GM03348 (cell line): ENCODE results near the gene DAPK1.

Experiments used
- DNase-seq: peaks from one replicate; pipeline ENCODE4 v3.0.0; 2012; ENCODE audit warnings: low spot score

DAPK1 gene

DNA sequence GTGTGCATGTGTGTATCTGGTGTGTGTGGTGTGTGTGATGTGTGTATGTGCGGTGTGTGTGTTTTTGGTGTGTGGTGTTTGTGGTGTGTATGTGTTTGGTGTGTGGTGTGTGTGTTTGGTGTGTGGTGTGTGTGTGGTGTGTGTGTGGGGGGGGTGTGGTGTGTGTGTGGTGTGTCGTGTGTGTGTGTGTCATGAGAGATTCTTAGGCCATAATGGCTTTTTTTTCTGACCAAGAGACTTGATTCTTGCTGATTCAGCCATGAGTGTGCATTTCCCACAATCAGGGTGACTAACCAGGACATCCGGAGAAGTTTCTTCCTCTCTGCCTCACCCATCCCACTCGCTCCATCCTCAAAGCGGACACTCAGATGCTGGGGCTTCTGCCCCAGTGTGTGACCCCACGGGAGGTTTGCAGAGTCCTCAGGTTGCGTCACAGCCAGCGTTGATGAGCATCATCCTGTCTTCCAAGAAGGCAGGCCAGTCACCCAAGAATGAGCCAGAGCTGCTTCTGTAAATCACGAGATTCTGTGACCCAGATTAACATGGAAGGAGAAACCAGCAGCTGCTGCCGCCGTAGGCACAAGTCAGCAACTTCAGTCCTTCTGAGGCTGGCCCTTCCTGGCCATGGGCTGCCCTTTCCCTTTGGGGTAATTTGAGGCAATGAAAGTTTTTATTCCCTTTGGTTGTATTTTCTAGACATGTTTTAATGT is 215.8 kb downstream of the DAPK1 start:
- DNase-seq, result peak; percentile 89

DNA sequence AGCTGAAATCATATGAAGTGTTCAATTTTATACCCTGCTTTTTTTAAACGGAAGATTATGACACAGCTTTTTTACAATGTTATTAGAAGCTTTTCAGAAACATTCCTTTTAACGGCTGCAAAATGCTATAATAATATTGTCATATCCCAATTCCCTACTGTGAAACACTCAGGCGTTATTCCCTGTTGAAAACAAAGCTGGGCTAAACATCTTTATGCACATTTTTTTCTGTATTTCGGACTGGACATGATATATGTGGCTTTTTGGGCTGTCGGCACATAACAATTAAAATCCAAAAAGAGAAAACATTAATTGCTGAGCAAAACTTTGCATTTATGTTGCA is 216.3 kb downstream of the DAPK1 start:
- peak; percentile 17 for DNase-seq

DNA sequence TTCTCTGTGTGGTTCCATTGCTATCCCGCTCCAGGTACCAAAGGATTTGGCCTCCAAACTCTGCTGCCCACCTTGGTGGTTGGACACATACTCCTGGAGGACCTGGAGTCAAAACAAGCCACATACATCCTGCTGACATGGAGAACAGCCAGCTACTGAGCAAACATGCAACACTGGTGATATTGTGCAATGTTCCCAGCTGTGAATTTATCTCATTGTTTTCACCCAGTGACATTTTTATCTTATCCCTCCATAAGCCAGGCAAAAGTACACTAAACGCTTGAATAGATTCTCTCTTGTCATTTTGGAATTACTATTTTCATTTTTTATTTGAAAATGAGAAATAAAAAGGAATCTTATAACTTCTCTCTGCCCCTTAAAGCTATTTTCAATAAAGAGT is 217.2 kb downstream of the DAPK1 start:
- peak; percentile 70 for DNase-seq

DNA sequence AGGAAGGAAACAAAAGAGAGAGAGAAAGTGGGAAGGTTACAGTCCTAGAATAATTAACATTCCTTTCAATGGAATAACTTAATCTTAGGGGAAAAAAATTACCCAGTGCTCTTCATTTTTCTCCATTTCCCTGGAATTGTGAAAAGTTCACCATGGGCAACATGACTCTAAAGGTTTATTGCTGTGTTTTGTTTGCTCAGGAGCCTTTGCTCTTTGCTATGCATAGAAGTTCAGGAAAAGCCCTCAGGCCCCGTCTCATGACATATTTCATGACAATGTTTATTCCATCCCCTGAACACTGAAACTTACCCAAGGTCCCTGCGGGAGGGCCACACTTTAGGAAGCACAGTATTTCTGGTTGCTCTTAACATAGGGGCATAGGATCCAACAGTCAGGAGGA is 218.5 kb downstream of the DAPK1 start:
- DNase-seq, result peak; percentile 13

DNA sequence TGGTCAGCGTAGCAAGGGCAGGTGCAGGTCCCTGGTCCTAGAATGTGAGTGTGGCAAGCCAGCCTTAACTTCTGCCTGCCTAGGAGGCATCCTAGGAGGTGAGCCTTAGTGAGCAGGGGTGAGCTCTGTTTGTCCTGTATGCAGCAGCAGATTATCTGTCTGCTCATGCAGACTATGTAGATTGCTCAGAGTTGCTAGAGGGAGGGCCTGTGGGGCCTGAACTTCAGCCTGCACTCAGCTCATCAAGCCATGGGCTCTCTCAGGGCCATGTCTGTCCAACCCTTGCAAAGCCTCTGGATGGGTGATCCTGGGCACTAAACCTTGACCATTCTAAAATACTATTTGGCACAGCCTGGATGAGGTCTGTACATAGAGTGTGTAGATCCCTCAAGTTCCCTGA is 219.8 kb downstream of the DAPK1 start:
- DNase-seq, result no peak

DNA sequence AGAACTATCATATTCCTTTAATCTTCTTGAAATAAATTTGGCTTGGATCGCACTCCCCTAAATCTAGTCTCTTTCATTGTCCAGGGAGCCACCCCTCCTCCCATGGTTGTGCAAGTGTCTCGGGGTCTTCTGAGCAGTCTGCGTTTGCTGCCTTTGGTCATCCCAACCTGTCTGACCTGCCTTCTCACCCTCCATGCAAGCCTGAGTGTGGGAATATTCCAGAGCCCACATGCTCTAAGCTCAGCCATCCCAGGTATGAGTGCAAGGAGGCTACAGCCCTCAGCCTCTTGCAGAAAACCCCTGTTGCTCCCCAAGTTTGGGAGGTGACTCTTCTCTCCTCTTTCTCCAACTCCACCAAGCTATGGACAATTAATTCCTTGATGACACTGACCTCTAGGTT is 220.6 kb downstream of the DAPK1 start:
- DNase-seq, result no peak

DNA sequence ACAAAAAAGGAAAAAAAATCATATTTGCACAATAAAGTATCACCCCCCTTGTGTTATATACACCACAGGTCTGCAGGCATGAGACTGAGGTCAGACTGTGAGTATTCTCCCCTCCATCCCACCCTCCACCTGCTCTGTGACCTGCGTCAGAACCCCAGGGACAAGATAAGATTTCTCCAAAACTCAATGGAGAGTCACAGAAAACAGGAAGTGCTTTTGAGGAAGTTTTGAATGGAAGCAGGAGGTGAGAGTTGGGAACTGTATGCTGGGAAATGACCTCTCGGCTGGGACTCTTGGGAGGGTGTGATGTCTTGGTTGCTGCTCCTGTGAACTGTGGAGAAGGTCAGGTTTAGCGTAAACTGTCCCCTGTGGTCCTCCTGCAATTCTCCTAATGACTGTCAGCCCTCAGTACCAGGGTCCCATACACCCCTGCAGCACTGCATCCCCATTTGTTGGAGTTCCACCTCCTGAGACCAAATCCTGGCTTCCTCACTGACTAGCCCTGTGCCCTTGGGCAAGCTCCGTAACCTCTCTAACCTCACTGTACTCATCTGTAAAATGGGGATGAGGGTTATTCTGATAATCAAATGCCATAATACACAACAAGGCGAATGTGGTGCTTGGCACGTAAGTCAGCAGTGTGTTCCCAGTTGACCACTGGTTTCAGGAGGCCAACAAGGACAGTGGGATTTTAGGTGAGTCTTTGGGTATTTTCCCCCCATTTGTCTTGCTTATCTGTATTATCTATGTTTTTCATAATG is 221.4 kb downstream of the DAPK1 start:
- DNase-seq, result no peak

DNA sequence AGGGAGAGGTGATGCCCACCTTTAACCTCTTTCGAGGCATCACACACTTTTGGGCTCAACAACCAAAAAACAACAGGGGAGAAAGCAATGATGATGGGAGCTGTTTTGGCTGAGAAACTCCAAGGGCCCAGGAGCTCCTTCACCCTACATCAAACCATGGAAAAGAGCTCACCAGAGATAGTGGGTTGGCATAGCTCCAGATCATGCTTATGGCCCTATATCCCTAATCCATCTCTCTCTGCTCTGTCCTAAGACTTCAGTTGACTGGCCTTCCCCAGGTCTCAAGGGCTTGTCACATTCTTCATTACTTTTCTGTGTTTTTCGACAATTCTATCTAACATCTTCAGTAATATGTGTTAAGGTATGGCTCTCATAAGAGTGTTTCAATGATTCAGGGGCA is 222.5 kb downstream of the DAPK1 start:
- no peak for DNase-seq

DNA sequence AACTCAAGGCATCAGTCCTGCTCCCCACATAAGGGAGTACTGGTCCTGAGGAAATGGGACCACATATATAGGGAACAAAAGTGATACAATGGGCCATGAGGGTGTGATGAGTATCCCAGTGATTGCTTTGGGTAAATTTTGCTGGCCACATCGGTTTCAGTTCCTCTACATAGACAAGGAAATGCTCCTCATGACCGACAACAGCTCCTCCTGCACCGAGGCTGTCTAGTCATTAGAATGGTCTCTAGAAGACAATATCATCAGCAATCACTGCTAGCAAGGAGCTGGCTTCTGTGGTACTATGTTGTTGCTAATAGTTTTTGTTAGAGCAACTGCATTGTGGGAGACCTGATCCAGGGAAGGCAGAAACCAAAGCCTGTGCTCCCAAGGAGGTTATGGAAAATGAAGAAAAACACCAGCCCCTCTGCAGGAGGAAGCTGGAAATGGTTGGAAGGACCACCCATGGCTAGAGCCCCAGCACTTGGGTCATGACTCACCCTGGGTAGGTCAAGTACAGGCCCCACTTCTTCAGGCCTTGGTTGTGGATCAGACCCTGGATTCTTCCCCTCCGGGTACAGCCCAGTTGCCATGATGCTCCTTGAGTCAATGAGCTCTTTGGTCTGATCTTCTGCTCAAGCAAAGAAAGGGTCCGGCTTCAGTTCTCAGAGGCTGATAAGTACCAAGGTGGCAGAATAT is 224.9 kb downstream of the DAPK1 start:
- DNase-seq, result no peak

DNA sequence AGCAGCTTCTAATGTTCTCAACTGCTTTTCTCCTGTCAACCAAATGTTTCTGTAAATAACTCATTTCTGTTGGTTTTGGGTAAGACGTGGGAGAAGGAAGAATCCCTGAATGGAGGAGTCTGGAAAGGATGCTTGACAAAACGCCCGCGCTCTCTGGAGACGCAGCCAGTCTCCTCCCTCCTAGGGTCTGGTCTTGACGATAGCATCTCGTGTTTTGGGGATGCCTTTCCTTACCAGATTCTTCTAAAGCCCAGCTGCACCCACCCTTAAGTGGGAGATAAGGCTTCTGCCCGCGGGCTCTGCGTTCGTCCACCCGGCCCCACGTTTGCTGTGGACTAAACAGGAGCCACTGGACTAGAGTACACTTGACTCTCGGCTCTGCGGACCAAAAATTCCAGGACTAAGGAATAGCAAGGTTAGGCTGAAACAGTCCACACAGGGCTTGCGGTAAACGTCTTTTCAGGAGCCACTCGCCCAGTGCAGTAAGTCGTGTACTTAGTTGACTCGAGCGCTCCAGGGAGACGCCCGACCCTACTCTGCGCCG is 227.8 kb downstream of the DAPK1 start:
- DNase-seq, result peak; percentile 62

DNA sequence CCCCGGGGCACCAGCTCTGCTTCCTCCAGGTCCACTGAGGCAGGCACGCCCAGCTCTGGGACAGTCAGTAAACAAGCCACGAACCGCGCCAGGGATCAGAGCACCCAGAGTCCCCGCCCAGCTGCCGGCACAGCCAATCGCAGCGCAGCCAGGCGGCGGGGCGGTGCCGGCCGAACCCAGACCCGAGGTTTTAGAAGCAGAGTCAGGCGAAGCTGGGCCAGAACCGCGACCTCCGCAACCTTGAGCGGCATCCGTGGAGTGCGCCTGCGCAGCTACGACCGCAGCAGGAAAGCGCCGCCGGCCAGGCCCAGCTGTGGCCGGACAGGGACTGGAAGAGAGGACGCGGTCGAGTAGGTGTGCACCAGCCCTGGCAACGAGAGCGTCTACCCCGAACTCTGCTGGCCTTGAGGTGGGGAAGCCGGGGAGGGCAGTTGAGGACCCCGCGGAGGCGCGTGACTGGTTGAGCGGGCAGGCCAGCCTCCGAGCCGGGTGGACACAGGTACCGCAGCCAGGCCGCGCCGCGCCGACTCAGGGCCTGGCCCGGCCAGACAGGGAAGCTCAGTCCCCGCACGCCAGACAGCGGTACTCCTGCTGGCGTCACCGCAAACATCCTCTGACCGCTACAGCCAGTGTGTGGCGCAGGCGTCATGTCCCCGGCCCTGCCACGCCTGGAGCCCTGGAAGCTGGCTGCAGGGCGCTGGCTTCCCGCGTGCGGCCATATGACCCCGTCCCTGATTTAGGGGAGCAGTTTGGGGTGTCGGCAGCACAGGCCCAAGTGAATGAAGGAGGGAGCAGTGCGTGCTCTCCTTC is 228.4 kb downstream of the DAPK1 start, which contains the start of gene CTSL:
Gene CTSL, plus strand, starts transcription at position 220 of the 810 bp plus-strand sequence. CDS start 1,485 bp downstream, outside the sequence.
- DNase-seq, result peak; percentile 97

DNA sequence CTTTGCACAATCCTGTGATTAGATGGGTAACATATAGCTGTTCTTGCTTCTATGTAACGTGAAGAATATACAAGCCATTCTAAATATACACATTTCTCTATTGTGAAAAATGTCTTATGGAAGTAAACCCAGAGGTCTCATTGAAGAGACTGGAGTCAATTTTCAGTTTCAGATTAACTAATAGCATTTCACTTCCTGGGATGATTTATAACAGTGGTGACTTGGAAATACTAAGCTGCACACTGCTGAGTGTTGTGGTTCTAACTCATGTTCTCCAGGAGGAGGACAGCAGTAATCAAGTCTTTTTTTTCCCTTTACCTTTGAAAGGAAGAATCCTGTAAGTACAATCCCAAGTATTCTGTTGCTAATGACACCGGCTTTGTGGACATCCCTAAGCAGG is 231.6 kb downstream of the DAPK1 start:
- DNase-seq, result no peak

DNA sequence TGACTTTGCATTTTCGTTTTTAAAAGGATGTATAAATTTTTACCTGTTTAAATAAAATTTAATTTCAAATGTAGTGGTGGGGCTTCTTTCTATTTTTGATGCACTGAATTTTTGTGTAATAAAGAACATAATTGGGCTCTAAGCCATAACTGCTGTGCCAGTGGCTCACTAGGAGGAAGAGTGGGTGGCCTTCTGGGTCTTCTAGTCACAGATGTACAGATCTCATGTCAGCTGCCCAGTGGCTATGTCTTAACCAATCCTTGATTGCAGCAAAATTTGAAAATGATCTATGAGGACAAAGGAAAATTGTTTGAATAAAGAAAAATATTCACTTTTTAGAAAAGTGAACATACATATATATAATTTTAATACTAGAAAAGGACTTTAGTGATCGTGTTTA is 233.7 kb downstream of the DAPK1 start:
- DNase-seq, result no peak

DNA sequence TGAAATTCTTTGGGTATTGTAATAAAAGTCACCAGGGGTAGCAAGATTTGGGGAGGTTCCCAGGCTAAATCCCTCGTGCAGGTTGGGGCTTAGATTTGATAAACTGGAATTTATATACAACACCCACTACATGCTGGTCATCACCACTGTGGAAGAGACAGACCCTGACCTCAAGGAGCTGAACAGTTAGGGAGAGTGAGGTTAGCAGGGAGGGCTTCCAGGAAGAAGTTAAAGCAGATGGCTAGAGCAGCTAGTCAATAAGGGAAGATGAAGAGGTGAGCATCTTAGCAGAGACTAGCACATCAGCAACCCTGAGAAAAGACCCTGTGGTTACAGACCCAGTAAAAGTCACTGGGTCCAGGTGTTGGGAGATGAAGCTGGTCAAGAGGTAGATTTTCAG is 234.7 kb downstream of the DAPK1 start:
- no peak for DNase-seq

DNA sequence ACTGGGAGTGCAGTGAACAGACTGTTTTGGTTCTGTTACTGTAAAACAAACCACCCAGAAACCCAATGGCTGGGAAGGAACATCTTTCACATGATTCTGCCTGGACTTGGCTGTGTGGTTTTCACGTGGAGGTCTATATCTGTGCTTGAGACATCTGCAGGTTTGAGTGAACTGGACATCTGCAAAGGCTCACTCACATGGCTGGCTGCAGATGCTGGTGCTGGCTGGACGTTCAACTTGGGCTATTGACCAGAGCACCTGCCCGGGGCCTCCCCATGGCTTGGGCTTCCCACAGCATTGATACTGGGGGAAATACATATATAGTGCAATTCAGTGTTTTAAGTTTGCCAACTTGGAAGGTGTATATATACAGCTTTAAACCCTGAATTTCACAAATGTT is 235.1 kb downstream of the DAPK1 start:
- no peak for DNase-seq

DNA sequence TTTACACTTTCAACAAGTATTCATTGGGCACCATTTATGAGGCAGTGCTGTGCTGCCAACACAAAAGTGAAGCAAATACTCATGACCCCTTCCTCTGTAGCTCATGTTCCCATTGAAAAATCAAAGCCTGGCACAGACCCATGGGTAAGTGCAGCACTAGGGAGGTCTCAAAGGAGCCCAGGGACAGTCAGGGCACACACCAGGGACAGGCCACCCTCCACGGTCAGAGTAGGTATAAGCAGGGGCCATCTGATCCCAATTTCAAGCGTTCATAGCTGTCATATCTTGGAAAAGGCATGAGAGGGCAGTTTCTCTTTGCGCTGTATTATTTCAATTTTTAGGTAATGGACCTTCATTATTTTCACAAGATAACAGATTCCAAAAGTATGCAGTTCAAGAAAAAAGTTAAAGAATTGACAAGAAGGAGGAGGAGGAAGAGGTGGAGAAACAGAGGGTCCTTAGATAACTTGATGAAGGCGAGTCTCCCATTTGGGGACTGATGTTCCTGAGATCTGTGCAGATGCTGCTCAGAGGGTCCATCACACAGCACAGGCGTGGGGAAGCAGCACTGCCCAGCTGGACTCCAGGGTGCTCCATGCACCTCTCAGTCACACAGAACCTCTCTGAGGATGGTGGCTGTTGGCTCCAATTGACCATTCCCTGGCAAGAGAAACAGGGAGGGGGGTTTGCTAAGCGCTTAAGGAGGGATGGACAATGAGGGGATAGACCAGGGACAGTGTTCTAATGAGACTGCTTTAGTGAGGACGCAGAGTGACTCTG is 235.8 kb downstream of the DAPK1 start:
- DNase-seq, result no peak

DNA sequence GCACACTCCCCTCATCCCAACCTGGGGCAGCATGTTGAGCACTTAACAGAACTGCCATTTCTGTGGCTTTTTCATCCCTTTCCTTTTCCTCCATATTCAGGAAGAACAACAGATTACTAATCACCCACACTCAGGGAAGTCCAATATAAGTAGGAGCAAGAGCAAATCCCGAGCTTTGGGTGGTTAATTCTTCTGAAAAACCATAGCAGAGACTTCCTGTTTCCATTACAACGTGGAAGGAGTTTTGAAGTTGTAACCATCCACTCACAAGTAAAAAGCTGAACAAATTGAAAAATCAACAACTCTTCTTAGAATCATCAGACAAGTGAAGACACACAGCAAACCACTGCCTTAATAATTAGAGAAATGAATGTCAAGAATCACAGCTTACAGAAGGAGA is 236.4 kb downstream of the DAPK1 start:
- no peak for DNase-seq

DNA sequence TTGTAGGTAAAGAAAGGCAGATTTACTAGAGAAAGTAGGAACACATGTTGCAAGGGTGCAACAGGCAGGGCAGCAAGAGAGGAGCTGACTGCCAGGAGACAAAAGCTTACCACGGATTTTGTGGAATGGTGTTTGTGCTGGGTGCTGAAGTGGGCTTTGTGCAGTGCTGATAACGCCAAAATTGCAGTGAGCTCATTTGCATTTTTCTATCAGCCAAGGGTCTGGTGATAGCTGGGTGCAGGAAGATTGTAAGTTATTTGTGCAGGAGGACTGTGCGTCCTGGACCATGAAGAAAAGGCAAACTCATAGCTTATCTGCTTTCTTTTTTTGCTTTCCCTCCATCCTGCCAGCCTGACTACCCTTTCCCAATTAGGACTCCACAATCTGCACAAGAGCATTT is 241.9 kb downstream of the DAPK1 start:
- DNase-seq, result no peak

DNA sequence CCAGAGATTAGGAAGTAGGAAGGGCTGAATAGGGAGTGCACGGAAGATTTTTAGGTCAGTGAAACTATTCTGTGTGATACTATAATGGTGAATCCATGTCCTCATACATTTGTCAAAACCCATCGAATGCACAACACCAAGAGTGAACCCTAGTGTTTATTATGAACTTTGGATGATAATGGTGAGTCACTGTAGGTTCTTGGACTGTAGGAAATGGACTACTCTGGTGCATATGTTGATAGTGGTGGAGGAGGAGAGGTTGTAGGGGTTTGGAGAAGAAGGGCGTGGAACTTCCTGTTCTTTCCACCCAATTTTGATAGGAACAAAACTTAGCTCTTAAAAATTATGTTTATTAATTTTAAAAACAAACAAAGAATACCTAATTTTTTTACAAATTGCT is 242.5 kb downstream of the DAPK1 start:
- DNase-seq, result no peak

DNA sequence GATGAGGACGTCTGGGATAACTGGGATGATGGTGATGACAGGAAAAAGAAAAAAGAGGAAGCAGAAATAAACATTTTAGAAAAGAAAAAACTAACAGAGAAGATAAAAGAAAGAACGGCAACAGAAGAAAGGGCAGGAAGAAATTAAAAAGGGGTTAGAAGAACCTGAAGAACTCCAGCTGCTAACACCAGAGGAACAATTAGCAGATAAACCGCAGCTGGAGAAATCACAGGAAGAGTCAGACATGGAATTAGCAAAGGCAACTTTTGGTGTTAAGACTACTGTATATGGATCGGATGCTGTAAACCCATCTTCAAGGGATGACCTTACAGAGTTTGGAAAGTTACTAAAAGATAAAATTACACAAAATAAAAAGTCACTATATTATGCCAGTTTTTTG is 243.7 kb downstream of the DAPK1 start:
- no peak for DNase-seq

DNA sequence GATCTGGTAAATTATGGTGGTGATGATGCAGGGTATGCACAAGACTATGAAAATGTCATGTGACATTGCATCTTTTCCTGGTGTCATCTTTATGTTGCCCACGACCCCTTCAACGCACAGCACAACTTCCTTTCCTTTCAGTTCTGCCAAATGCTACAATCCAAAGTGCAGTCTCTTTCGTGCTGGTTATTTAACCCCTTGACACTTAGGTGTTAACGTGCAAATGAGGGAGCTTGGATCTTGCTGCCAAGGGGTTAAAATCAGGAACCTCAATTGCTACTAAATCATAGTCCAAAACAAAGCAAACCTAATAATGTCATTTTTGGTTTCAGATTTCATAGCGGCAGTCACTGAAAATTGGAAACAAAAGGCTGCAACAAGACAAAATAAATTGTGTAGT is 244.2 kb downstream of the DAPK1 start:
- DNase-seq, result no peak
